GM20000 (cell line): Measurements from ENCODE around the gene TBC1D3B.

Experiments
- DNase-seq: peaks from one replicate; pipeline ENCODE4 v3.0.0; 2012; ENCODE audit warnings: low spot score
- TF ChIP-seq, protein P1 (sequence below): IDR thresholded peaks from 2 replicates; pipeline ENCODE4 v1.5.1; 2012; ENCODE audit warnings: mild to moderate bottlenecking, control low read depth; ENCODE audit errors: extremely low read depth, missing control alignments

Gene TBC1D3B

GRCh38 chr17:36152639-36153120 is 23.8 kb downstream of the TBC1D3B start:
- no peak for DNase-seq
- TF ChIP-seq, protein P1, sequence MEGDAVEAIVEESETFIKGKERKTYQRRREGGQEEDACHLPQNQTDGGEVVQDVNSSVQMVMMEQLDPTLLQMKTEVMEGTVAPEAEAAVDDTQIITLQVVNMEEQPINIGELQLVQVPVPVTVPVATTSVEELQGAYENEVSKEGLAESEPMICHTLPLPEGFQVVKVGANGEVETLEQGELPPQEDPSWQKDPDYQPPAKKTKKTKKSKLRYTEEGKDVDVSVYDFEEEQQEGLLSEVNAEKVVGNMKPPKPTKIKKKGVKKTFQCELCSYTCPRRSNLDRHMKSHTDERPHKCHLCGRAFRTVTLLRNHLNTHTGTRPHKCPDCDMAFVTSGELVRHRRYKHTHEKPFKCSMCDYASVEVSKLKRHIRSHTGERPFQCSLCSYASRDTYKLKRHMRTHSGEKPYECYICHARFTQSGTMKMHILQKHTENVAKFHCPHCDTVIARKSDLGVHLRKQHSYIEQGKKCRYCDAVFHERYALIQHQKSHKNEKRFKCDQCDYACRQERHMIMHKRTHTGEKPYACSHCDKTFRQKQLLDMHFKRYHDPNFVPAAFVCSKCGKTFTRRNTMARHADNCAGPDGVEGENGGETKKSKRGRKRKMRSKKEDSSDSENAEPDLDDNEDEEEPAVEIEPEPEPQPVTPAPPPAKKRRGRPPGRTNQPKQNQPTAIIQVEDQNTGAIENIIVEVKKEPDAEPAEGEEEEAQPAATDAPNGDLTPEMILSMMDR, result no peak

GRCh38 chr17:36151891-36152638 is 24.4 kb downstream of the TBC1D3B start:
- DNase-seq, result no peak
- TF ChIP-seq, protein P1, result no peak

GRCh38 chr17:36149296-36149820 is 27.1 kb downstream of the TBC1D3B start:
- TF ChIP-seq, protein P1, result no peak

DNA sequence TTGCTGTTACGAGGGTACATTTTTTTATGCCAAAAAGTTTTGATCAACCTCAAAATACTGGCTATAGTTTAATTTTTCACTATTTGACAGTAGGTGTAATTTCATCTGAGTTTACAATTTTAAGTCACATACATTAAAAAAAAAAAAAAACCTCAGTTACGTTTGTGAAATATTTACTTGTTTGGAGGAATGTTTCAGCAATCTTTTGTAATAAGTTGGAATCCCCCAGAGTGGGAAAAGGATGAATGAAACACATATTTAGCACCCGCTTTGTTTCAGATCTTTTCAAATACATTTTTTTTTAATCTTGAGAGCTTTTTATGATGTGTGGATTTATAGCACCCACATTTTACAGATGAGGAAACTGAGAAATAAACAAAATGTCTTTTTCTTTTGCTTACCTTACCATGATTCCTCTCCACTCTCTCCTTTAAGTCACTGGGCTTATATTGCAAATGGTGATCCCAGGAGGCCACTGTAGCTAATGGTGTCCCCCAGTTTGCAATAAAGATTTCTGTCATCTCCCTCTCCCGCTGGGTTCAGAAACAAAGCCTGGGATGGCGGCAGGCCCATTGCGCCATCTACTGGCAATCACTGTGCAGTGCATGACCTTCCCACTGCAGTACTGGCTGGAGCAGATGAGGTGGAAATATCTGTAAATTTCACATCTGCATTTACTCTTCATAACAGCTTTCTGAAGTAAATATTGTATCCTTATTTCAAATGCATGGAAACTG is 27.7 kb downstream of the TBC1D3B start:
- TF ChIP-seq, protein P1, result peak; percentile 95
- DNase-seq, result peak; percentile 78

More at GRCh38 chr17:36149296-36149820, 27.1 kb downstream of the TBC1D3B start:
- no peak for DNase-seq

- DNase-seq, result no peak
- TF ChIP-seq, protein P1, result no peak
Measured at GRCh38 chr17:36147601-36148000, 28.8 kb downstream of the TBC1D3B start.

GRCh38 chr17:36144981-36145729 is 31.3 kb downstream of the TBC1D3B start:
- DNase-seq, result no peak
- TF ChIP-seq, protein P1, result no peak
